ENCODE data around the gene STAC2. TPM values are rescaled to one million over a fixed set of nuclear protein-coding genes. Genes with fewer than 3 reads are reported as not detected.

The STAC2 gene
- total and polyA plus RNA-seq, 12 donors, result 0.22 to 1.1 (median 0.48) TPM; not detected in 5

DNA sequence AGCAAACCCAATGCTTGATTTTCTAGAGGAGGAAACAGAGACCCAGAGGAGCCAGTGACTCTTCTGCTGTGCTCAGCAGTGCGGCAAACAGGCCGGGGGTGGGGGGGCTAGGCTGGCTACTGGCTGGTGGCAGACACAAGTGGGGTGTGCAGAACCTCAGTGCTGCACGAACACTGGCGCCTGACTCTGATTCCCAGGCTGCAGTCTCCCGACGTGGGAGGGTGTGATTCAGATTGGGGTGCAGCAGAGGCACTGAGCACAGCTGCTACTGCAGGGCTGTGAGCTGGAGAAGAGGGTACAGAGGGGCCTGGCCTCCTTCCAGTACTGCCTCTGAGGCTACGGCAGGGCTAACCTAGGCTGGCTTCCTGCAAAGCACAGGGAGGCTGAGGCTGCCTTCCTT is 17.6 kb downstream of the STAC2 start:
- Histone ChIP-seq H3K27ac (no peak overlapping the region), H3K4me1 (replicated peaks in 1 of 2) (peaks cover 8 to 22% of the 10 kb centered on the region in 2 donors), H3K4me3 (no peak overlapping the region), H3K27me3 (no peaks in the 10 kb centered on the region), H3K9me3 (replicated peaks in 1 of 3) (no peaks in the 10 kb centered on the region), H3K36me3 (replicated peaks in 1 of 2) (peaks cover 0 to 21% of the 10 kb centered on the region in 2 donors)
- intact Hi-C loops (cut with DNase I), result loop anchor here (5.0 kb wide), 1 partner anchor 34 kb away; no protein-coding TSS in a partner anchor
- no peak for DNase-seq
- 57 to 80% (median 75%) methylated on average over 3 to 7 of the region's 7 CpGs for WGBS, 4 donors
- TF ChIP-seq, protein P1, sequence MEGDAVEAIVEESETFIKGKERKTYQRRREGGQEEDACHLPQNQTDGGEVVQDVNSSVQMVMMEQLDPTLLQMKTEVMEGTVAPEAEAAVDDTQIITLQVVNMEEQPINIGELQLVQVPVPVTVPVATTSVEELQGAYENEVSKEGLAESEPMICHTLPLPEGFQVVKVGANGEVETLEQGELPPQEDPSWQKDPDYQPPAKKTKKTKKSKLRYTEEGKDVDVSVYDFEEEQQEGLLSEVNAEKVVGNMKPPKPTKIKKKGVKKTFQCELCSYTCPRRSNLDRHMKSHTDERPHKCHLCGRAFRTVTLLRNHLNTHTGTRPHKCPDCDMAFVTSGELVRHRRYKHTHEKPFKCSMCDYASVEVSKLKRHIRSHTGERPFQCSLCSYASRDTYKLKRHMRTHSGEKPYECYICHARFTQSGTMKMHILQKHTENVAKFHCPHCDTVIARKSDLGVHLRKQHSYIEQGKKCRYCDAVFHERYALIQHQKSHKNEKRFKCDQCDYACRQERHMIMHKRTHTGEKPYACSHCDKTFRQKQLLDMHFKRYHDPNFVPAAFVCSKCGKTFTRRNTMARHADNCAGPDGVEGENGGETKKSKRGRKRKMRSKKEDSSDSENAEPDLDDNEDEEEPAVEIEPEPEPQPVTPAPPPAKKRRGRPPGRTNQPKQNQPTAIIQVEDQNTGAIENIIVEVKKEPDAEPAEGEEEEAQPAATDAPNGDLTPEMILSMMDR (IDR thresholded peaks at IDR 0.05), result no peak

- 74 to 86% (median 83%) methylated on average over 3 of the region's 3 CpGs for WGBS, 4 donors
- Histone ChIP-seq H3K27me3 (no peaks in the 10 kb centered on the region), H3K36me3 (replicated peaks in 1 of 2) (peaks cover 0 to 42% of the 10 kb centered on the region in 2 donors), H3K4me3 (no peak overlapping the region), H3K27ac (no peak overlapping the region), H3K9me3 (replicated peaks in 1 of 3) (no peaks in the 10 kb centered on the region), H3K4me1 (replicated peaks in 1 of 2) (peaks cover 20 to 36% of the 10 kb centered on the region in 2 donors)
- DNase-seq, result no peak
- intact Hi-C loops (cut with DNase I), result loop anchor here (5.0 kb wide), 1 partner anchor 37 kb away; no protein-coding TSS in a partner anchor
- no peak for TF ChIP-seq POLR2A (IDR thresholded peaks at IDR 0.05)
- TF ChIP-seq, protein P1 (IDR thresholded peaks at IDR 0.05), result no peak
These were observed 20.6 kb downstream of the STAC2 start for GRCh38 chr17:39205112-39205526.

DNA sequence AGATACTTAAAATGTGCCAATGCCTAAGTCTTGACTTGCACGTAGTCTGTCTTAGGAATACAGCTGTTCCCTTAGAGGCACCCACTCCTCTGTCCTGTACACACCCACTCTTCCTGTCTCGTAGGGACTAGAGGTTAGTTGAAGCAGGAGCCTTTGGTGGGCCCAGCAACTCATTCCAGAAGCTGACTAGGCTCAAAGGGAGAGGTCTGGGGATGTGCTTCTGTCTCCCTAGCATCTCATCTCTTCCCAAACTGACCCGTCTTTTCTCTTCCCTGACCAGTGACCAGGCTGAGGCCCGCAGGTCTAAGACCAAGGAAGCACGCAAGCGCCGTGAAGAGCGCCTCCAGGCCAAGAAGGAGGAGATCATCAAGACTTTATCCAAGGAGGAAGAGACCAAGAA is 21.5 kb downstream of the STAC2 start:
- WGBS, 4 donors, result 80 to 85% (median 84%) methylated on average over 8 of the region's 8 CpGs
- no peak for DNase-seq
- Histone ChIP-seq H3K4me3 (no peak overlapping the region), H3K36me3 (replicated peaks in 1 of 2) (peaks cover 0 to 42% of the 10 kb centered on the region in 2 donors), H3K9me3 (replicated peaks in 1 of 3) (no peaks in the 10 kb centered on the region), H3K4me1 (replicated peaks in 1 of 2) (peaks cover 16 to 32% of the 10 kb centered on the region in 2 donors), H3K27me3 (no peaks in the 10 kb centered on the region), H3K27ac (no peak overlapping the region)
- TF ChIP-seq POLR2A (IDR thresholded peaks at IDR 0.05), result no peak
- TF ChIP-seq, protein P1 (IDR thresholded peaks at IDR 0.05), result no peak
- intact Hi-C loops (cut with DNase I), result no loop called here

DNA sequence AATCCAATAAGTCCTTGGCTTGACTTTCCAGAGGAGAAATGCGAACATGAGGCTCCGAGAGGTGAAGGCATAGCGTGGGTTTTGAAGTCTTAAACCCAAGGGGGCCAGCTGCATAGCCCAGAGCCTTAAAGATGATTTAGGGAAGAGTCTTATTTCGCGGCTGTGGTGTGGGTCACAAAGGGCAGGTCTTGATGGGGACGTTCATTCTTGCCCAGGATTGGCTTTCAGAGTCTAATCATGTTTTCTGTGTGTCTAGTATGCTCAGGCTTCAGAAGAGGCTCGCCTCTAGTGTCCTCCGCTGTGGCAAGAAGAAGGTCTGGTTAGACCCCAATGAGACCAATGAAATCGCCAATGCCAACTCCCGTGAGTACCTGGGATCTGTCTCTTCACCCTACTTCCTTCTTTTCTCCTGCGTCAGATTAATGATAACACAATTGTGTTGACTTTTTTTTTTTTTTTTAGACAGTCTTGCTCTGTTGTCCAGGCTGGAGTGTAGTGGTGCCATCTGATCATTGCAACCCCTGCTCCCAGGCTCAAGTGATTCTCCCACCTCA is 24.7 kb downstream of the STAC2 start:
- Histone ChIP-seq H3K27ac (peak overlapping the region in 4 of 5 donors; percentile 93 to 97 (median 96)), H3K36me3 (replicated peaks in 1 of 2) (peaks cover 0 to 42% of the 10 kb centered on the region in 2 donors), H3K9me3 (replicated peaks in 1 of 3) (no peaks in the 10 kb centered on the region), H3K27me3 (no peaks in the 10 kb centered on the region), H3K4me1 (replicated peaks in 1 of 2) (peaks cover 27 to 37% of the 10 kb centered on the region in 2 donors), H3K4me3 (peak overlapping the region; percentile 39 to 98 (median 78))
- 25 to 37% (median 29%) methylated on average over 11 of the region's 11 CpGs for WGBS, 4 donors
- TF ChIP-seq, protein P1 (IDR thresholded peaks at IDR 0.05), result no peak
- no peak for TF ChIP-seq POLR2A (IDR thresholded peaks at IDR 0.05)
- intact Hi-C loops (cut with DNase I), result no loop called here
- DNase-seq, result peak in 1 of 7 donors; percentile 15

Data from adrenal gland (tissue), 12 donors.